Heart left ventricle (tissue), 16 donors: ENCODE data around the gene MAGI2. TPM values are rescaled to one million over a fixed set of nuclear protein-coding genes. Genes with fewer than 3 reads are reported as not detected.

Source experiments
- ATAC-seq, 4 donors: fragments of 200-7000 bp; cut with Tn5 transposase; one replicate each; pipeline ENCODE4 v1.9.1; 2020 to 2022; ENCODE audit warnings: moderate library complexity in 4 of 4, mild to moderate bottlenecking in 3 of 4, moderate number of reproducible peaks in 1 of 4
- DNase-seq, 5 donors: peaks; one replicate each; pipeline ENCODE4 v3.0.0-alpha.2; 2020
- H3K27ac ChIP-seq, 12 donors: fragments of 200-600 bp; sonication (generic) in 4 of 12; one replicate each; pipeline versions ENCODE4 v1.5.0 to v1.8.0; 2016 to 2022; ENCODE audit warnings: mild to moderate bottlenecking in 2 of 12
- H3K27me3 ChIP-seq, 9 donors: fragments of 200-600 bp; sonication (generic) in 2 of 9; one replicate each; pipeline versions ENCODE4 v1.5.1 to v1.8.0; 2016 to 2022; ENCODE audit warnings: mild to moderate bottlenecking in 3 of 9
- H3K36me3 ChIP-seq, 9 donors: fragments of 200-600 bp; sonication (generic) in 2 of 9; one replicate each; pipeline versions ENCODE4 v1.5.0 to v1.8.0; 2018 to 2022; ENCODE audit warnings: mild to moderate bottlenecking in 2 of 9
- H3K4me1 ChIP-seq, 12 donors: fragments of 200-600 bp; sonication (generic) in 4 of 12; one replicate each; pipeline versions ENCODE4 v1.5.0 to v1.8.0; 2016 to 2022; ENCODE audit warnings: mild to moderate bottlenecking in 3 of 12
- H3K4me3 ChIP-seq, 12 donors: fragments of 200-600 bp; sonication (generic) in 4 of 12; one replicate each; pipeline versions ENCODE4 v1.5.0 to v1.8.0; 2017 to 2022; ENCODE audit warnings: mild to moderate bottlenecking in 9 of 12, moderate library complexity in 4 of 12
- H3K9me3 ChIP-seq, 12 donors: fragments of 200-600 bp; sonication (generic) in 4 of 12; one replicate each; pipeline versions ENCODE4 v1.5.0 to v1.8.0; 2016 to 2022; ENCODE audit warnings: mild to moderate bottlenecking in 1 of 12
- CTCF ChIP-seq, 12 donors: fragments of 200-600 bp; sonication (generic) in 4 of 12; IDR thresholded peaks; one replicate each; pipeline versions ENCODE4 v1.5.0 to v1.8.0; 2018 to 2022; ENCODE audit warnings: antibody characterized with exemption in 12 of 12, mild to moderate bottlenecking in 5 of 12
- POLR2A ChIP-seq, 2 donors: fragments of 450-650 bp; IDR thresholded peaks; one replicate each; pipeline ENCODE4 v1.6.1; 2017; ENCODE audit warnings: antibody characterized with exemption in 2 of 2, mild to moderate bottlenecking in 2 of 2, moderate library complexity in 2 of 2
- WGBS, 4 donors: extraction: QIAGEN DNeasy Blood & Tissue Kit in 2 of 4; methylation state at CpG; one replicate each; pipeline versions ENCODE4 v1.1.5 to v1.1.7; 2013 to 2018; 5-methylcytosine and 5-hydroxymethylcytosine counted together
- intact Hi-C, 10 donors: fragments of 100-400 bp; cut with DNase I; formaldehyde crosslinking; loops; one replicate each; pipeline versions ENCODE4 v1.11.1 to v1.14.2; 2022
- polyA plus RNA-seq, 2 donors: library from polyadenylated mRNA; stranded (reverse); fragments of 200-250 nt; gene quantifications; one replicate each; pipeline ENCODE4 v1.2.3, GENCODE V29; 2013
- total RNA-seq, 9 donors: library from RNA; depleted of rRNA in 2 of 9; stranded (reverse); fragments of >200 nt in 2 of 9; fragmentation: NEBNext Ultra II Directional in 3 of 9; extraction: Animal tissue kit (Norgen Biotek cat#: 25700) in 3 of 9; gene quantifications; one replicate each; pipeline versions ENCODE4 v1.1.0 to v1.2.4, GENCODE V29; 2016 to 2023
- donor health status: ischemic (EF 13 %, LVEDD 7.1; RV severe dilation, severe dysfunction).
- donor health status: healthy with polysubstance abuse.
- donor health status: DM: no; HTN: yes; CAD: no.
- donor health status: DM: no; HTN: no; CAD: no.
- donor health status: ischemic (EF 25% LVEDD 6.9; RV normal size, moderate dysfunction).
- donor health status: ischemic (EF 25% LVEDD 5.7; RV mildly dilated, moderate dysfunction).
- donor health status: healthy.
- donor health status: DM: yes; HTN: yes; CAD: no.
- donor health status: ischemic (EF 35%, LVEDD 5.7; RV mildly dilated, moderate dysfunction).
- donor health status: nonischemic (EF 11% LVEDD 7.7; RV severe dilation, severe dysfunction).
- donor health status: DM: yes; HTN: yes; CAD: no.
- donor health status: PGD.
- donor health status: ischemic (EF 29% LVEDD 5.4; RV normal size, mild dysfunction).
- donor health status: nonischemic (EF 23%, LVEDD 6.1; RV moderate dilation, normal function).

MAGI2 gene
- total and polyA plus RNA-seq, 11 donors, result 1.1 to 6.8 (median 3.8) TPM

GRCh38 chr7:78081344-78081743 is 1372.1 kb downstream of the MAGI2 start:
- WGBS, 4 donors, result 95 to 100% (median 97%) methylated on average over 1 of the region's 1 CpG

GRCh38 chr7:78080811-78081210 is 1372.7 kb downstream of the MAGI2 start:
- intact Hi-C loops, result no loop called here
- Histone ChIP-seq H3K4me1 (no peaks in the 10 kb centered on the region), H3K36me3 (no peaks in the 10 kb centered on the region), H3K4me3 (no peak overlapping the region), H3K27ac (no peak overlapping the region), H3K9me3 (no peaks in the 10 kb centered on the region), H3K27me3 (no peaks in the 10 kb centered on the region)
- no peak for TF ChIP-seq POLR2A (IDR thresholded peaks at IDR 0.05)
- no peak for TF ChIP-seq CTCF (IDR thresholded peaks at IDR 0.05)
- 85 to 93% (median 90%) methylated on average over 4 of the region's 4 CpGs for WGBS, 4 donors
- DNase-seq (no peak), ATAC-seq (no peak)

More at GRCh38 chr7:78081344-78081743, 1372.1 kb downstream of the MAGI2 start:
- H3K27me3 ChIP-seq, result no peaks in the 10 kb centered on the region
- no peak overlapping the region for H3K4me3 ChIP-seq
- DNase-seq (no peak), ATAC-seq (no peak)
- no peaks in the 10 kb centered on the region for H3K4me1 ChIP-seq
- no peaks in the 10 kb centered on the region for H3K9me3 ChIP-seq
- no peak for TF ChIP-seq CTCF (IDR thresholded peaks at IDR 0.05)
- TF ChIP-seq POLR2A (IDR thresholded peaks at IDR 0.05), result no peak
- intact Hi-C loops, result no loop called here
- H3K36me3 ChIP-seq, result no peaks in the 10 kb centered on the region
- no peak overlapping the region for H3K27ac ChIP-seq

- TF ChIP-seq POLR2A (IDR thresholded peaks at IDR 0.05), result no peak
- TF ChIP-seq CTCF (IDR thresholded peaks at IDR 0.05), result no peak
- H3K4me3 ChIP-seq, result no peak overlapping the region
Measured at GRCh38 chr7:78080241-78080640, 1373.2 kb downstream of the MAGI2 start.

GRCh38 chr7:78074713-78075112 is 1378.8 kb downstream of the MAGI2 start:
- Histone ChIP-seq H3K4me3 (no peak overlapping the region), H3K9me3 (no peaks in the 10 kb centered on the region), H3K4me1 (no peaks in the 10 kb centered on the region), H3K27me3 (no peaks in the 10 kb centered on the region), H3K27ac (no peak overlapping the region), H3K36me3 (no peaks in the 10 kb centered on the region)
- no peak for ATAC-seq
- intact Hi-C loops, result no loop called here
- TF ChIP-seq CTCF (IDR thresholded peaks at IDR 0.05) (no peak), POLR2A (IDR thresholded peaks at IDR 0.05) (no peak)
- 73 to 81% (median 77%) methylated on average over 3 of the region's 3 CpGs for WGBS, 4 donors
- DNase-seq, result no peak

More at GRCh38 chr7:78080241-78080640, 1373.2 kb downstream of the MAGI2 start:
- DNase-seq (no peak), ATAC-seq (no peak)
- H3K27me3 ChIP-seq, result no peaks in the 10 kb centered on the region
- no peaks in the 10 kb centered on the region for H3K9me3 ChIP-seq
- WGBS, 4 donors, result 39 to 87% (median 66%) methylated on average over 2 of the region's 2 CpGs
- intact Hi-C loops, result no loop called here
- no peaks in the 10 kb centered on the region for H3K4me1 ChIP-seq
- H3K27ac ChIP-seq, result no peak overlapping the region
- no peaks in the 10 kb centered on the region for H3K36me3 ChIP-seq
